ENCODE measurements around the gene SPTBN5.

Gene SPTBN5

GRCh38 chr15:41877631-41878354, 16.1 kb downstream of the SPTBN5 start:
- Histone ChIP-seq H3K27ac (ENCODE audit: insufficient read depth in 1 of 2, low read depth in 1 of 2, low read length in 2 of 2, poor library complexity in 1 of 2, severe bottlenecking in 2 of 2) (no peak overlapping the region), H3K4me1 (ENCODE audit: control extremely low read depth in 1 of 4, control insufficient read depth in 4 of 4, insufficient read depth in 4 of 4, low read length in 3 of 4) (peaks cover 0 to 12% (median 4%) of the 10 kb centered on the region in 4 experiments), H3K9me3 (ENCODE audit: control extremely low read depth in 1 of 5, control insufficient read depth in 4 of 5, insufficient read depth in 2 of 5, low read depth in 1 of 5, low read length in 4 of 5) (no peaks in the 10 kb centered on the region), H3K4me3 (ENCODE audit: control insufficient read depth in 1 of 7, extremely low read depth in 1 of 7, insufficient read depth in 4 of 7, low read depth in 2 of 7, low read length in 6 of 7) (no peak overlapping the region), H3K27me3 (replicated peaks in 2 of 5; ENCODE audit: control insufficient read depth in 4 of 5, insufficient read depth in 5 of 5, low read length in 4 of 5) (peaks cover 0 to 22% (median 10%) of the 10 kb centered on the region in 5 experiments), H3K36me3 (ENCODE audit: control insufficient read depth in 4 of 4, insufficient read depth in 4 of 4, low read length in 3 of 4) (no peaks in the 10 kb centered on the region)
- CTCF ChIA-PET: interaction anchor here (1.3 to 1.6 kb wide), 3 partner anchors 9 to 26 kb away, joined by 3 to 5 read pairs (median 4); no protein-coding TSS in a partner anchor
- POLR2A ChIA-PET: no interaction called here
- WGBS (ENCODE audit: insufficient coverage): 96% methylated on average over 11 of the region's 13 CpGs
- DNase-seq: no peak

DNA sequence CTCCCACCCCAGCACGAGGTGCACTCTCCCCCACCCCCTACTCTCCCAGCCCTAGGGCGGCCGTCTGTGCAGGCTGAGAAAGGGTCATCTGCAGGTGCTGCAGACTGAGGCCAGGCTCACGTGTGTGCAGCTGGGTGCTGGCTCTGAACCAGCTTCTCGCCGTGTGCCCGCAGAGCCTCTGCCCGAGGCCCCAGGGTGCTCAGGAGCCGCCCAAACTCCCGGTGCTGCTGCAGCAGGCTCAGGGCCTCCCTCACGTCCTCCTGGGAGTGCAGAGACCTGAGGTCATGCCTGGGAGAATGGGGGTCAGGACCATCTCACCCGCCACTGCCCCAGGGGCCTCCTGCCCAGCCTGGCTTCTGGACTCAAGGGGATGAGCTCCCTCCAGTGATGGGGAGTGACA, 17.2 kb downstream of the SPTBN5 start:
- Histone ChIP-seq H3K4me3 (ENCODE audit: control insufficient read depth in 1 of 7, extremely low read depth in 1 of 7, insufficient read depth in 4 of 7, low read depth in 2 of 7, low read length in 6 of 7) (no peak overlapping the region), H3K4me1 (ENCODE audit: control extremely low read depth in 1 of 4, control insufficient read depth in 4 of 4, insufficient read depth in 4 of 4, low read length in 3 of 4) (peaks cover 0 to 3% (median 0%) of the 10 kb centered on the region in 4 experiments), H3K36me3 (ENCODE audit: control insufficient read depth in 4 of 4, insufficient read depth in 4 of 4, low read length in 3 of 4) (no peaks in the 10 kb centered on the region), H3K27ac (ENCODE audit: insufficient read depth in 1 of 2, low read depth in 1 of 2, low read length in 2 of 2, poor library complexity in 1 of 2, severe bottlenecking in 2 of 2) (no peak overlapping the region), H3K9me3 (ENCODE audit: control extremely low read depth in 1 of 5, control insufficient read depth in 4 of 5, insufficient read depth in 2 of 5, low read depth in 1 of 5, low read length in 4 of 5) (no peaks in the 10 kb centered on the region), H3K27me3 (replicated peaks in 2 of 5; ENCODE audit: control insufficient read depth in 4 of 5, insufficient read depth in 5 of 5, low read length in 4 of 5) (peaks cover 0 to 16% (median 10%) of the 10 kb centered on the region in 5 experiments)
- ChIA-PET POLR2A (no interaction called here), CTCF (interaction anchor here (0.8 to 1.6 kb wide), 4 partner anchors 10 to 25 kb away, joined by 3 to 5 read pairs (median 4); no protein-coding TSS in a partner anchor)
- no peak for DNase-seq
- 95% methylated on average over 6 of the region's 12 CpGs for WGBS (ENCODE audit: insufficient coverage)

DNA sequence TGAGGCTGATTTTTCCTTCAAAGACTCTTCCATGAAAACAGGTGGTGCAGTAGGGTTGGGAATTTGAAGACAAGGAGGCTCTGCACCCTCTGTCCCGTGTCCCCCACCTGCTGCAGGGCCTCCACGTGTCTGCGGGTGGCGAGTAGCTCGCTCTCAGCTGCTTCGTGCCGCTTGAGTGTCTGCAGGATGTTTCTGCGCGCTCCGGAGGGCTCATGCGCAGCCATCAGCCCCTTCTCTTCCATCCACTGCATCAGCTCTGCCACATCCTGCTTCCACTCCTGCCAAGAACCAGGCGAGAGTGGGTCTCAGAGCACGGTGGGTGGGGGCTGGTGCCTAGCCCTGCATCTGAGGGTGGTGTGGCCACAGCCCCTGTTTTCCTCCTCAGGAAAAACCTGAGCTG, 17.8 kb downstream of the SPTBN5 start:
- H3K36me3 ChIP-seq (ENCODE audit: control insufficient read depth in 4 of 4, insufficient read depth in 4 of 4, low read length in 3 of 4): no peaks in the 10 kb centered on the region
- ChIA-PET CTCF (interaction anchor here (1.6 kb wide), 1 partner anchor 11 kb away, joined by 5 read pairs; no protein-coding TSS in a partner anchor), POLR2A (no interaction called here)
- H3K9me3 ChIP-seq (ENCODE audit: control extremely low read depth in 1 of 5, control insufficient read depth in 4 of 5, insufficient read depth in 2 of 5, low read depth in 1 of 5, low read length in 4 of 5): no peaks in the 10 kb centered on the region
- DNase-seq: no peak
- H3K27ac ChIP-seq (ENCODE audit: insufficient read depth in 1 of 2, low read depth in 1 of 2, low read length in 2 of 2, poor library complexity in 1 of 2, severe bottlenecking in 2 of 2): no peak overlapping the region
- H3K4me3 ChIP-seq (ENCODE audit: control insufficient read depth in 1 of 7, extremely low read depth in 1 of 7, insufficient read depth in 4 of 7, low read depth in 2 of 7, low read length in 6 of 7): no peak overlapping the region
- peaks cover 0 to 9% (median 4%) of the 10 kb centered on the region in 5 experiments for H3K27me3 ChIP-seq (replicated peaks in 2 of 5; ENCODE audit: control insufficient read depth in 4 of 5, insufficient read depth in 5 of 5, low read length in 4 of 5)
- H3K4me1 ChIP-seq (ENCODE audit: control extremely low read depth in 1 of 4, control insufficient read depth in 4 of 4, insufficient read depth in 4 of 4, low read length in 3 of 4): no peaks in the 10 kb centered on the region
- WGBS (ENCODE audit: insufficient coverage): 84% methylated on average over 9 of the region's 13 CpGs

DNA sequence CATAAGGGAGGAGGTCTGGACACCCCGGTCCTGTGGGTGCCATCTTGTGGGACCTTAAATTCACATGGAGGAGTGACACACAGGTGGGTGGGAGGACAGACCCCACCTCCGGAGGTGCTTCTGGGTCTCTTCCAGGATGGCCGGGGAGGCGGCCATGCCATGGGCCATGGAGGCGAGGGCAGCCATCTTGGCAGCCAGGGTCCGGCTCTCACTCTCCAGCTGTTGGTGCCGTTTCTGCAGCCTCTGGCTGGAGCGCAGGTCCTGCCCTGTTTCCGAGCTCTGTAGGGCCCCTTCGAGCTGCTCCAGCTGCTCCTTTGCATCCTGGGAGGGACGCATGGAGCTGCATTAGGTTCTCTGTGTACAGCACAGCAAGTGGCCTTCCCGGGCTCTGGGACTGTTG, 19.1 kb downstream of the SPTBN5 start:
- Histone ChIP-seq H3K27me3 (replicated peaks in 2 of 5; ENCODE audit: control insufficient read depth in 4 of 5, insufficient read depth in 5 of 5, low read length in 4 of 5) (no peaks in the 10 kb centered on the region), H3K27ac (ENCODE audit: insufficient read depth in 1 of 2, low read depth in 1 of 2, low read length in 2 of 2, poor library complexity in 1 of 2, severe bottlenecking in 2 of 2) (no peak overlapping the region), H3K36me3 (ENCODE audit: control insufficient read depth in 4 of 4, insufficient read depth in 4 of 4, low read length in 3 of 4) (no peaks in the 10 kb centered on the region), H3K4me1 (ENCODE audit: control extremely low read depth in 1 of 4, control insufficient read depth in 4 of 4, insufficient read depth in 4 of 4, low read length in 3 of 4) (no peaks in the 10 kb centered on the region), H3K4me3 (ENCODE audit: control insufficient read depth in 1 of 7, extremely low read depth in 1 of 7, insufficient read depth in 4 of 7, low read depth in 2 of 7, low read length in 6 of 7) (no peak overlapping the region), H3K9me3 (ENCODE audit: control extremely low read depth in 1 of 5, control insufficient read depth in 4 of 5, insufficient read depth in 2 of 5, low read depth in 1 of 5, low read length in 4 of 5) (no peaks in the 10 kb centered on the region)
- WGBS (ENCODE audit: insufficient coverage): 97% methylated on average over 12 of the region's 12 CpGs
- no peak for DNase-seq
- ChIA-PET CTCF (interaction anchor here (1.5 kb wide), 1 partner anchor 18 kb away, joined by 4 read pairs; no protein-coding TSS in a partner anchor), POLR2A (interaction anchor here (0.5 to 0.6 kb wide), 2 partner anchors 44 to 64 kb away, joined by 3 to 6 read pairs; no protein-coding TSS in a partner anchor)

DNA sequence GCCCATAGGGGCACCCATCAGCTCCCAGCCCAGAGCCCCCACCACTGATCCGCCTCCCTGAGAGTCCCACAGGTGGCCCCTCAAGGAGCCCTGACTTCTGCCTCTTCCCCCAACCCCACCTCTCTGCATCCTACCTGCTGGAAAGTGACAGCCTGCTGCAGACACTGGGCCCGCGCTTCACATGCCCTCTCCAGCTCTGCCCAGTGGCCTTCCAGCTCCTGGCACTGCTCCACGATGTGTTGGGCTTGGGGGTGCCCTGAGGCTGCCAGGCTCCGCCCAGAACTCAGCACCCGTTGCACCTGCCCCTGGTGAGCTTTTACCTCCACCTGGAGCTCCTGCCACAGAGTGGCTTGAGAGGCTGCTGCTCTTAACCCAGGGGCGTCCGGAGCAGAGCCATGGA, 20.1 kb downstream of the SPTBN5 start:
- ChIA-PET CTCF (interaction anchor here (1.0 to 1.6 kb wide), 5 partner anchors 12 to 33 kb away, joined by 3 to 7 read pairs (median 4); no protein-coding TSS in a partner anchor), POLR2A (interaction anchor here (1.0 kb wide), 1 partner anchor 42 kb away, joined by 5 read pairs; no protein-coding TSS in a partner anchor)
- H3K36me3 ChIP-seq (ENCODE audit: control insufficient read depth in 4 of 4, insufficient read depth in 4 of 4, low read length in 3 of 4): no peaks in the 10 kb centered on the region
- no peaks in the 10 kb centered on the region for H3K4me1 ChIP-seq (ENCODE audit: control extremely low read depth in 1 of 4, control insufficient read depth in 4 of 4, insufficient read depth in 4 of 4, low read length in 3 of 4)
- no peak overlapping the region for H3K4me3 ChIP-seq (ENCODE audit: control insufficient read depth in 1 of 7, extremely low read depth in 1 of 7, insufficient read depth in 4 of 7, low read depth in 2 of 7, low read length in 6 of 7)
- H3K27ac ChIP-seq (ENCODE audit: insufficient read depth in 1 of 2, low read depth in 1 of 2, low read length in 2 of 2, poor library complexity in 1 of 2, severe bottlenecking in 2 of 2): no peak overlapping the region
- no peaks in the 10 kb centered on the region for H3K9me3 ChIP-seq (ENCODE audit: control extremely low read depth in 1 of 5, control insufficient read depth in 4 of 5, insufficient read depth in 2 of 5, low read depth in 1 of 5, low read length in 4 of 5)
- WGBS (ENCODE audit: insufficient coverage): 97% methylated on average over 8 of the region's 8 CpGs
- no peaks in the 10 kb centered on the region for H3K27me3 ChIP-seq (replicated peaks in 2 of 5; ENCODE audit: control insufficient read depth in 4 of 5, insufficient read depth in 5 of 5, low read length in 4 of 5)
- DNase-seq: no peak

- POLR2A ChIA-PET: no interaction called here
Observed at GRCh38 chr15:41872166-41872747, 21.6 kb downstream of the SPTBN5 start.

More at GRCh38 chr15:41872166-41872747, 21.6 kb downstream of the SPTBN5 start:
- Histone ChIP-seq H3K9me3 (ENCODE audit: control extremely low read depth in 1 of 5, control insufficient read depth in 4 of 5, insufficient read depth in 2 of 5, low read depth in 1 of 5, low read length in 4 of 5) (no peaks in the 10 kb centered on the region), H3K27ac (ENCODE audit: insufficient read depth in 1 of 2, low read depth in 1 of 2, low read length in 2 of 2, poor library complexity in 1 of 2, severe bottlenecking in 2 of 2) (no peak overlapping the region), H3K4me1 (ENCODE audit: control extremely low read depth in 1 of 4, control insufficient read depth in 4 of 4, insufficient read depth in 4 of 4, low read length in 3 of 4) (no peaks in the 10 kb centered on the region), H3K27me3 (replicated peaks in 2 of 5; ENCODE audit: control insufficient read depth in 4 of 5, insufficient read depth in 5 of 5, low read length in 4 of 5) (no peaks in the 10 kb centered on the region), H3K4me3 (ENCODE audit: control insufficient read depth in 1 of 7, extremely low read depth in 1 of 7, insufficient read depth in 4 of 7, low read depth in 2 of 7, low read length in 6 of 7) (no peak overlapping the region), H3K36me3 (ENCODE audit: control insufficient read depth in 4 of 4, insufficient read depth in 4 of 4, low read length in 3 of 4) (no peaks in the 10 kb centered on the region)
- CTCF ChIA-PET: interaction anchor here (1.6 to 1.7 kb wide), 2 partner anchors 32 to 33 kb away, joined by 4 to 5 read pairs; no protein-coding TSS in a partner anchor
- 98% methylated on average over 7 of the region's 9 CpGs for WGBS (ENCODE audit: insufficient coverage)
- no peak for DNase-seq

Data from common myeloid progenitor, CD34-positive (primary cell).